ENCODE data around the gene PLP2.

The PLP2 gene

GRCh38 chrX:49161632-49162031 lies 10.1 kb upstream of the PLP2 start:
- H3K27ac ChIP-seq, result no peak overlapping the region
- DNase-seq, result no peak
- H3K27me3 ChIP-seq (ENCODE audit: insufficient read depth, low read depth, severe bottlenecking), result peaks cover 5% of the 10 kb centered on the region
- no peak overlapping the region for H3K4me3 ChIP-seq (ENCODE audit: low read depth, low read length)
- no peak for TF ChIP-seq CTCF (IDR thresholded peaks at IDR 0.05; ENCODE audit: low read depth, low read length)
- no peaks in the 10 kb centered on the region for H3K9me3 ChIP-seq (ENCODE audit: severe bottlenecking)
- H3K36me3 ChIP-seq, result no peaks in the 10 kb centered on the region

- H3K9me3 ChIP-seq (ENCODE audit: severe bottlenecking), result no peaks in the 10 kb centered on the region
- H3K4me3 ChIP-seq (ENCODE audit: low read depth, low read length), result peak within 1 kb of the TSS; percentile 36
- H3K27ac ChIP-seq, result no peak within 1 kb of the TSS; the same call in 1 of the 2 replicates
- no peaks in the 10 kb centered on the region for H3K36me3 ChIP-seq
- H3K27me3 ChIP-seq (ENCODE audit: insufficient read depth, low read depth, severe bottlenecking), result peaks cover 5% of the 10 kb centered on the region
- no peak for TF ChIP-seq CTCF (IDR thresholded peaks at IDR 0.05; ENCODE audit: low read depth, low read length)
- DNase-seq, result no peak
These were observed 9.1 kb upstream of the PLP2 start, which contains the start of gene MAGIX for GRCh38 chrX:49162620-49163019. Gene MAGIX, plus strand, starts transcription at chrX:49162758. Its CDS starts 132 bp downstream, at chrX:49162890.

GRCh38 chrX:49163555-49164419 lies 7.9 kb upstream of the PLP2 start:
- peak overlapping the region; percentile 66 for H3K27ac ChIP-seq
- peak; percentile 82 for DNase-seq

GRCh38 chrX:49164589-49165360 lies 6.9 kb upstream of the PLP2 start:
- DNase-seq, result no peak
- Histone ChIP-seq H3K27ac (no peak overlapping the region), H3K9me3 (ENCODE audit: severe bottlenecking) (no peaks in the 10 kb centered on the region)

More at GRCh38 chrX:49163555-49164419, 7.9 kb upstream of the PLP2 start:
- Histone ChIP-seq H3K9me3 (ENCODE audit: severe bottlenecking) (no peaks in the 10 kb centered on the region), H3K4me3 (ENCODE audit: low read depth, low read length) (peak overlapping the region; percentile 39), H3K27me3 (ENCODE audit: insufficient read depth, low read depth, severe bottlenecking) (peaks cover 5% of the 10 kb centered on the region), H3K36me3 (no peaks in the 10 kb centered on the region)
- peak; percentile 65 for TF ChIP-seq CTCF (IDR thresholded peaks at IDR 0.05; ENCODE audit: low read depth, low read length)

More at GRCh38 chrX:49164589-49165360, 6.9 kb upstream of the PLP2 start:
- Histone ChIP-seq H3K4me3 (ENCODE audit: low read depth, low read length) (no peak overlapping the region), H3K27me3 (ENCODE audit: insufficient read depth, low read depth, severe bottlenecking) (peaks cover 3% of the 10 kb centered on the region), H3K36me3 (no peaks in the 10 kb centered on the region)
- no peak for TF ChIP-seq CTCF (IDR thresholded peaks at IDR 0.05; ENCODE audit: low read depth, low read length)
